ENCODE results near the gene PLIN3.

DNA sequence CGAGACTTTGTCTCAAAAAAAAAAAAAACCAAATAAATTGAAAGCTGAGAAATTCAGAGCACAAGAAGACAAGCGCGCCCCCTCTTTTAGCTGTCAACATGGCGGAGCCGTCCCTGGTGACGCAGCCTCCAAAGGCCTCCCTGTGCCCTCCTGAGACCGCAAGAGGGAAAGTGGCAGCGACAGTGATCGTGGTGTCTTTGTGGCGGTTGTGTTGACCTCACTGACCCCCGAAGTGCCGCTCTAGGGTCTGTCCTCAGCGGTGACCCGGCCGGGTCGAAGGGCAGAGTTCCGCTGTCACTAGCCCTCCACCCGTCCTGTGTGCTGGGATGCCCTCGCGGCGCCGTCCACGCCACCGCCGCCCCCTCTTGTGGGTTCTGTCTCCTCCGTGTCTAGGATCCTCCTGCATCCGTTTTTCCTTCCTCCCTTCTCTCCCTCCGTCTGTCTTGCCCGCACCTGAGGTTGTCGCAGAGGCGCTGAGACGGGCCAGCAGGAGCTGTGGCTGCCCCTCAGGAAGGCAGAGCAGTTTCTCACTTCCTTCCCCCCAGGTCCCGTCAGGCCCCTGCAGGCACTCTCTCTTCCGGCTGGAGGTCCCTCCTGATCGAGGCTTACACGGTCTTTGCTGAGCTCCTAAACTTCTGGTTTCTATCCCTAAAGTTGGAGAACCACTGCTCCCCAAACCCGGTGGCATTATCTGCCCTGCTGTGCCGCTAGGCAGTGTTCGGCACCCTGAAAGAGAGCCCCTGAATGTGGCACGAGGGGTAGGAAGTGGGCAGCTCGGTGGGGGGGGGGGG is 49.0 kb upstream of the PLIN3 start:
- TF ChIP-seq, protein P1, sequence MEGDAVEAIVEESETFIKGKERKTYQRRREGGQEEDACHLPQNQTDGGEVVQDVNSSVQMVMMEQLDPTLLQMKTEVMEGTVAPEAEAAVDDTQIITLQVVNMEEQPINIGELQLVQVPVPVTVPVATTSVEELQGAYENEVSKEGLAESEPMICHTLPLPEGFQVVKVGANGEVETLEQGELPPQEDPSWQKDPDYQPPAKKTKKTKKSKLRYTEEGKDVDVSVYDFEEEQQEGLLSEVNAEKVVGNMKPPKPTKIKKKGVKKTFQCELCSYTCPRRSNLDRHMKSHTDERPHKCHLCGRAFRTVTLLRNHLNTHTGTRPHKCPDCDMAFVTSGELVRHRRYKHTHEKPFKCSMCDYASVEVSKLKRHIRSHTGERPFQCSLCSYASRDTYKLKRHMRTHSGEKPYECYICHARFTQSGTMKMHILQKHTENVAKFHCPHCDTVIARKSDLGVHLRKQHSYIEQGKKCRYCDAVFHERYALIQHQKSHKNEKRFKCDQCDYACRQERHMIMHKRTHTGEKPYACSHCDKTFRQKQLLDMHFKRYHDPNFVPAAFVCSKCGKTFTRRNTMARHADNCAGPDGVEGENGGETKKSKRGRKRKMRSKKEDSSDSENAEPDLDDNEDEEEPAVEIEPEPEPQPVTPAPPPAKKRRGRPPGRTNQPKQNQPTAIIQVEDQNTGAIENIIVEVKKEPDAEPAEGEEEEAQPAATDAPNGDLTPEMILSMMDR (IDR thresholded peaks at IDR 0.05; ENCODE audit: low read depth, low read length): no peak
- TF ChIP-seq EZH2phosphoT487 (IDR thresholded peaks at IDR 0.05; ENCODE audit: low read depth): no peak

Data from OCI-LY3 (cell line).